ENCODE results near the gene OR10P1. TPM values are rescaled to one million over a fixed set of nuclear protein-coding genes. Genes with fewer than 3 reads are reported as not detected.
"Not testable (repeated sequence)": the region's sequence is repeated elsewhere in the genome, so short reads cannot be mapped to it uniquely, and the experiment has no call there.

OR10P1 gene, protein sequence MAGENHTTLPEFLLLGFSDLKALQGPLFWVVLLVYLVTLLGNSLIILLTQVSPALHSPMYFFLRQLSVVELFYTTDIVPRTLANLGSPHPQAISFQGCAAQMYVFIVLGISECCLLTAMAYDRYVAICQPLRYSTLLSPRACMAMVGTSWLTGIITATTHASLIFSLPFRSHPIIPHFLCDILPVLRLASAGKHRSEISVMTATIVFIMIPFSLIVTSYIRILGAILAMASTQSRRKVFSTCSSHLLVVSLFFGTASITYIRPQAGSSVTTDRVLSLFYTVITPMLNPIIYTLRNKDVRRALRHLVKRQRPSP
- not detected for total RNA-seq

DNA sequence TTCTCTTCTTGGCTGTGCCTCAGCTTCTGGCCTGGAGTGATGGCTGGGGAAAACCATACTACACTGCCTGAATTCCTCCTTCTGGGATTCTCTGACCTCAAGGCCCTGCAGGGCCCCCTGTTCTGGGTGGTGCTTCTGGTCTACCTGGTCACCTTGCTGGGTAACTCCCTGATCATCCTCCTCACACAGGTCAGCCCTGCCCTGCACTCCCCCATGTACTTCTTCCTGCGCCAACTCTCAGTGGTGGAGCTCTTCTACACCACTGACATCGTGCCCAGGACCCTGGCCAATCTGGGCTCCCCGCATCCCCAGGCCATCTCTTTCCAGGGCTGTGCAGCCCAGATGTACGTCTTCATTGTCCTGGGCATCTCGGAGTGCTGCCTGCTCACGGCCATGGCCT is at the start of gene OR10P1:
Gene OR10P1 (plus strand): TSS at position 40 of the 400 bp plus-strand sequence. CDS start 0 bp downstream, at position 40.
- no peaks in the 10 kb centered on the region for H3K9me3 ChIP-seq
- H3K27ac ChIP-seq: no peak within 1 kb of the TSS
- no peak within 1 kb of the TSS for H3K4me3 ChIP-seq
- no peaks in the 10 kb centered on the region for H3K27me3 ChIP-seq
- TF ChIP-seq, protein P1, sequence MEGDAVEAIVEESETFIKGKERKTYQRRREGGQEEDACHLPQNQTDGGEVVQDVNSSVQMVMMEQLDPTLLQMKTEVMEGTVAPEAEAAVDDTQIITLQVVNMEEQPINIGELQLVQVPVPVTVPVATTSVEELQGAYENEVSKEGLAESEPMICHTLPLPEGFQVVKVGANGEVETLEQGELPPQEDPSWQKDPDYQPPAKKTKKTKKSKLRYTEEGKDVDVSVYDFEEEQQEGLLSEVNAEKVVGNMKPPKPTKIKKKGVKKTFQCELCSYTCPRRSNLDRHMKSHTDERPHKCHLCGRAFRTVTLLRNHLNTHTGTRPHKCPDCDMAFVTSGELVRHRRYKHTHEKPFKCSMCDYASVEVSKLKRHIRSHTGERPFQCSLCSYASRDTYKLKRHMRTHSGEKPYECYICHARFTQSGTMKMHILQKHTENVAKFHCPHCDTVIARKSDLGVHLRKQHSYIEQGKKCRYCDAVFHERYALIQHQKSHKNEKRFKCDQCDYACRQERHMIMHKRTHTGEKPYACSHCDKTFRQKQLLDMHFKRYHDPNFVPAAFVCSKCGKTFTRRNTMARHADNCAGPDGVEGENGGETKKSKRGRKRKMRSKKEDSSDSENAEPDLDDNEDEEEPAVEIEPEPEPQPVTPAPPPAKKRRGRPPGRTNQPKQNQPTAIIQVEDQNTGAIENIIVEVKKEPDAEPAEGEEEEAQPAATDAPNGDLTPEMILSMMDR (IDR thresholded peaks at IDR 0.05): no peak
- TF ChIP-seq POLR2A (IDR thresholded peaks at IDR 0.05) (no peak), POLR2AphosphoS5 (IDR thresholded peaks at IDR 0.05; ENCODE audit: insufficient read depth in 1 of 2, low read depth in 1 of 2) (no peak)
- intact Hi-C loops (cut with DNase I): no loop called here
- H3K4me1 ChIP-seq: no peaks in the 10 kb centered on the region
- no peak for DNase-seq (ENCODE audit: extremely low spot score in 2 of 2)
- no peaks in the 10 kb centered on the region for H3K36me3 ChIP-seq

DNA sequence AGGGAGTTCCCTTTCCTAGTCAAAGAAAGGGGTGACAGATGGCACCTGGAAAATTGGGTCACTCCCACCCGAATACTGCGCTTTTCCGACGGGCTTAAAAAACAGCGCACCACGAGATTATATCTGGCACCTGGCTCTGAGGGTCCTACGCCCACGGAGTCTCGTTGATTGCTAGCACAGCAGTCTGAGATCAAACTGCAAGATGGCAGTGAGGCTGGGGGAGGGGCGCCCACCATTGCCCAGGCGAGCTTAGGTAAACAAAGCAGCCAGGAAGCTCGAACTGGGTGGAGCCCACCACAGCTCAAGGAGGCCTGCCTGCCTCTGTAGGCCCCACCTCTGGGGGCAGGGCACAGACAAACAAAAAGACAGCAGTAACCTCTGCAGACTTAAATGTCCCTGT is 46.5 kb upstream of the OR10P1 start:
- H3K4me1 ChIP-seq; H3K27ac ChIP-seq; H3K36me3 ChIP-seq; intact Hi-C loops (cut with DNase I); H3K27me3 ChIP-seq; DNase-seq (ENCODE audit: extremely low spot score in 2 of 2); H3K4me3 ChIP-seq; H3K9me3 ChIP-seq: not testable (repeated sequence)

DNA sequence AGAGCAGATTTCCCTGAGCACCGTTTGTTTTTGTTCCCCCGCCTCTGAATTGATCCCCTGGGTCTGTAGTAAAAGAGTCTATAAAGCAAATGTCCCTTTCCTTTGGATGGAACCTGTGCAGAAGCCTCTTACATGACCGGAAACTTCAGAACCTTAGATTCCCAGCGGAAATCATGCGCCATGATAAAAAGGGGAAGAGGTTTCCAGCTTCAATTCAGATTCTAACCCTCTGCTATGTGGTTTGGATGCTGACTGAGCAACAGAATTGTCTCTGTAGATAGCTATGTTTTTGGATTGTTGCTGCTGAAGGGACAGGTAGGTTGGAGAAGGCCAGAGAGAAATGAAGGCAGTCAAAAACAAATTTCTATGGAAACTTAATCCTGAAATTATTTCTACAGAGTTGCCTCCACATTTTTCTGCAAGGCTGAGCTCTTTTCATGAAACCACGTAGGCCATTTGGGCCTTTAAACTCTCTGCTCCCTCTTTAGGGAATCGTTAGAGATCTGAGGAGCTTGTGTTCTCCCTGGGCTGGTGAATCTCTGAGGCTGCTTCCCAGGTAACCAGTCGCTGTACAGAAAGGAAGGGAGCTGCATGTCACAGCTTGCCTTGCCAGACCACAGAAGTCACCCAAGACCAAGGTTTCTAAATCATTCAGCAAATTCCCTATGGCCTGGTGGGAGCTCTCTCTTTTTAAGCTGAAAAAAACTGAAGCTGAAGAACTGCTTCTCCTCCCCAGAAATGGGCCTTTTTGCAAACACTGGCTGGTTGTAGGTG is 28.7 kb upstream of the OR10P1 start:
- no peak for DNase-seq (ENCODE audit: extremely low spot score in 2 of 2)
- no peaks in the 10 kb centered on the region for H3K9me3 ChIP-seq
- intact Hi-C loops (cut with DNase I): no loop called here
- H3K36me3 ChIP-seq: no peaks in the 10 kb centered on the region
- H3K27me3 ChIP-seq: no peaks in the 10 kb centered on the region
- TF ChIP-seq POLR2A (IDR thresholded peaks at IDR 0.05): no peak
- no peak for TF ChIP-seq POLR2AphosphoS5 (IDR thresholded peaks at IDR 0.05; ENCODE audit: insufficient read depth in 1 of 2, low read depth in 1 of 2)
- TF ChIP-seq, protein P1 (IDR thresholded peaks at IDR 0.05): no peak
- no peak overlapping the region for H3K27ac ChIP-seq
- H3K4me3 ChIP-seq: no peak overlapping the region
- H3K4me1 ChIP-seq: no peaks in the 10 kb centered on the region

DNA sequence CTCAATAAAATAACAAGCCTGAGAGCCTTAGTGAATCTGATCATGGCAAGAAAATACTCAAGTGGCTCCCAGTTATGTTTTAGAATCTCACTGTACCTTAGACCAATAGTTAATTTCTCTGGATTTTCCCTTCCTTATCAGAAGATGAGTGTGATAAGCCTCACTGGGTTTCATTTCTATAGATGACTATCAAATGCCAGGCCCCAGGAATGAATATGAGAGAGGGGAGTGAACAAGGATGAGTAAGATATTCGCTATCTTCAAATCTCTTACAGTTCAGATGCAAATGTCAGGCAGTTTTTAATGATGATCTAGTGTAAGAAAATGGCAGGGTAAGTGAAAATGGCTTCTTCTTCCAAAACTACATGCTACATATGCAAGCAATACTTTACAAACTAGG is 26.1 kb upstream of the OR10P1 start:
- Histone ChIP-seq H3K27ac (no peak overlapping the region), H3K27me3 (no peaks in the 10 kb centered on the region), H3K9me3 (peaks cover 8% of the 10 kb centered on the region), H3K4me3 (no peak overlapping the region), H3K4me1 (no peaks in the 10 kb centered on the region), H3K36me3 (no peaks in the 10 kb centered on the region)
- intact Hi-C loops (cut with DNase I): no loop called here
- no peak for TF ChIP-seq POLR2A (IDR thresholded peaks at IDR 0.05)
- TF ChIP-seq, protein P1 (IDR thresholded peaks at IDR 0.05): no peak
- no peak for TF ChIP-seq POLR2AphosphoS5 (IDR thresholded peaks at IDR 0.05; ENCODE audit: insufficient read depth in 1 of 2, low read depth in 1 of 2)
- DNase-seq (ENCODE audit: extremely low spot score in 2 of 2): no peak

DNA sequence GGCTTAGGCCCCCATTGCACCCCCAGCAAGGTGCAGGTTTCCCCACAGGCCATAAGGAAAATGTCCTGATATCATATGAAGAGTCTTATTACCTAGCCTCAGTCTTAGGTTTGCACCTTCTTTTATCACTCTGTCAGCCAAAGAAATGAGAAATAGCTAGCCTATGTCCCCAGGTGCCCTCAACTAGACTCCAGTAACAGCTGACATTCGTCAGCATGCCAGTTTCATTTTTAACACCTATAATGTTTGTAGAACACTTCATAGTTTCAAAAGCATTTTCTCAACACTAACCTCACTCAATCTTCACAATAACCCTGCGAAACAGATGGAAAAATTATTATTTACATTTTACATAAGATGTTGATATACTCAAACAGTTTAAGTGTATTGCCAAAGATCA is 24.0 kb upstream of the OR10P1 start:
- H3K4me1 ChIP-seq: no peaks in the 10 kb centered on the region
- no peaks in the 10 kb centered on the region for H3K36me3 ChIP-seq
- TF ChIP-seq POLR2AphosphoS5 (IDR thresholded peaks at IDR 0.05; ENCODE audit: insufficient read depth in 1 of 2, low read depth in 1 of 2) (no peak), POLR2A (IDR thresholded peaks at IDR 0.05) (no peak)
- TF ChIP-seq, protein P1 (IDR thresholded peaks at IDR 0.05): no peak
- H3K27ac ChIP-seq: no peak overlapping the region
- DNase-seq (ENCODE audit: extremely low spot score in 2 of 2): no peak
- no peaks in the 10 kb centered on the region for H3K27me3 ChIP-seq
- H3K4me3 ChIP-seq: no peak overlapping the region
- intact Hi-C loops (cut with DNase I): no loop called here
- peaks cover 8% of the 10 kb centered on the region for H3K9me3 ChIP-seq

Data from vagina (tissue), 2 donors.